ENCODE measurements around the gene GLS2.
"Not testable (repeated sequence)": the region's sequence is repeated elsewhere in the genome, so short reads cannot be mapped to it uniquely, and the experiment has no call there.

The GLS2 gene

DNA sequence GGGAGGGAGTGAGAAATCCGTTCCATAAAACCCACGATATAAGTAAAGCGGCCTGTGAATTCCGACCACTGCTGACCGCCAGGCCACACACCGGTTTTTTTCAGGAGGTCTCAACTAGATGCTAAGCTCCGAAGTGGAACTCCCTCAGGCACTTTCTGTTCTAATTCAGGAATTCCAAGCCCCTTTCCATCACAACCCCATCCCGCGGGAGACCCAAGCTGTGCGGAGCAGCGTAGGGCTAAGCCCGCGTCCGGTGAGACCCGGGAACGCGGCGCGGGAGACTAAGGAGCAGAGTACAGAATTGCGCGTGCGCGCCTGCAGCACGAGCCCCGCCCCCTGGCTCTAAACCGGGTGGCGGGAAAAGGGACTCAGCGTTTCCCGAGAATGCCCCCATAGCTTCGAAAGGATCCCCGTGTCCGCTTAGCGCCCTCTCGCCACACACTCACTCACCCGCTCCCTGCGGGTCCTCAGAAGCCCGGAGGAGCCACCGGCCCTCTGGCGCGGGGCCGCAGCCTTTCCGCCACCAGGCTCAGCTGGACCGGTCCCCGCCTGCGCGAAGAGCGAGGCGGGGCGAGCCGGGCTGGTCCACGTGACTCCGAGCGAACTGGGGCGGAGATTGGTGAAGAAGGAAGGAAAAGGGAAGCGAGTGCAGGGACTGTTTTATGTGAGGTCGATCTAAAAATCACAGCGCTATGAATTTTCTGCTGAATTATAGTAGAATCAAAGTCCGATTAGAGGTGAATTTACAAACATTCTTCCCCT is 38.9 kb downstream of the GLS2 start, which contains the start of gene TIMELESS:
Gene TIMELESS, minus strand, starts transcription at position 567 of the 762 bp plus-strand sequence. CDS start 15,256 bp downstream, outside the sequence.
- H3K4me1 ChIP-seq (ENCODE audit: control insufficient read depth in 2 of 2, insufficient read depth in 2 of 2, low read length in 2 of 2), result peaks cover 5 to 8% of the 10 kb centered on the region in 2 donors
- peak within 1 kb of the TSS; percentile 82 to 92 for H3K4me3 ChIP-seq (ENCODE audit: low read length in 2 of 2)
- H3K27ac ChIP-seq (ENCODE audit: low read depth in 2 of 2, low read length in 2 of 2), result peak within 1 kb of the TSS; percentile 84 to 85
- H3K27me3 ChIP-seq (ENCODE audit: control insufficient read depth in 2 of 2, insufficient read depth in 2 of 2, low read length in 2 of 2), result no peaks in the 10 kb centered on the region
- H3K36me3 ChIP-seq (ENCODE audit: control insufficient read depth in 2 of 2, insufficient read depth in 2 of 2, low read length in 2 of 2), result no peaks in the 10 kb centered on the region
- H3K9me3 ChIP-seq (ENCODE audit: control insufficient read depth in 2 of 2, low read length in 2 of 2), result no peaks in the 10 kb centered on the region
- peak within 1 kb of the TSS; percentile 76 to 85 for H3K9ac ChIP-seq (ENCODE audit: low read depth in 1 of 2, low read length in 2 of 2)

DNA sequence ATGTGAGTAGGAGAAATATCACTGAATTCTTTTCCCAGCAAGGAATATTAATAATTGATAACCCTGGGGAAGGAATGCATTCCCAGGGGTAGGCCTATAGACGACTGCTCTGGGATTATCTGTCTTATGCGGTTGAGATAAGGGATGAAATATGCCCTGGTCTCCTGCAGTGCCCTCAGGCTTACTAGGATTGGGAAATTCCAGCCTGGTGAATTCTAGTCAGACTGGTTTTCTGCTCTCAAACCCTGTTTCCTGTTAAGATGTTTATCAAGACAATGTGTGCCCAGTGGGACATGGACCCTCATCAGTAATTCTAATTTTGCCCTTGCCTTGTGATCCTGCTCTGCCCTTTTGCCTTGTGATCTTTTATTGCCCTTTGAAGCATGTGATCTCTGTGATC is 44.8 kb downstream of the GLS2 start:
- H3K9me3 ChIP-seq (ENCODE audit: control insufficient read depth in 2 of 2, low read length in 2 of 2); H3K36me3 ChIP-seq (ENCODE audit: control insufficient read depth in 2 of 2, insufficient read depth in 2 of 2, low read length in 2 of 2); H3K27ac ChIP-seq (ENCODE audit: low read depth in 2 of 2, low read length in 2 of 2); H3K4me1 ChIP-seq (ENCODE audit: control insufficient read depth in 2 of 2, insufficient read depth in 2 of 2, low read length in 2 of 2); H3K27me3 ChIP-seq (ENCODE audit: control insufficient read depth in 2 of 2, insufficient read depth in 2 of 2, low read length in 2 of 2); H3K4me3 ChIP-seq (ENCODE audit: low read length in 2 of 2); H3K9ac ChIP-seq (ENCODE audit: low read depth in 1 of 2, low read length in 2 of 2): not testable (repeated sequence)

DNA sequence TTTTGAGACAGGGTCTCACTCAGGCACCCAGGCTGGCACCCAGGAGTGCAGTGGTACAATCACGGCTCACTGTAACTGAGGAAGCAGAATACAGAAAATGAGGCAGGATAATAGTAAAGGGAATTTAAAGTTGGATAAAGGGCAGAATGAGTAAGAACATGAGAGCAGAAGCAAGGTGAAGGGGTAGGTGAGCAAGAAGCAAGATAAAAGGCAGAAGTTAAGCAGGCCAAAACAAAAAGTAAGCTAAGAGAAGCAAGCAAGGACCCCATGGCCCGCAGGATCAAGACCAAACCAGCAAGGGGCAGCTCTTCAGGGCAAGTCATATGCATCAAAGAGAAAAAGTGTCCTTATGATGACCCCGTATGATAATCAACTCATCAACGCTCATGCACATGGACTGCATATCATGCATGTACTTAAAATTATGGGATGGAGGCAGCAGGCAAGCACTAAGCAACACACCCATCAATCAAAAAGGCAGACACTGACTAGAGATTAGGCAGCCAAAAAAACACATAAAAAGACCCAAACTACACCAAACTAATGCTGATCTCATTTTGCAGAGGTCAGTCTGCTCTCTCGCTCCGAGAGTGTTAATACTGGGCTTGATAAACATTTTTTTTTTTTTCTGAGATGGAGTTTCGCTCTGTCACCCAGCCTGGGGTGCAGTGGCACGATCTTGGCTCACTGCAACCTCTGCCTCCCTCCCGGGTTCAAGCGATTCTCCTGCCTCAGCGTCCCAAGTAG is 50.4 kb downstream of the GLS2 start:
- Histone ChIP-seq H3K9ac (ENCODE audit: low read depth in 1 of 2, low read length in 2 of 2) (no peak overlapping the region), H3K36me3 (ENCODE audit: control insufficient read depth in 2 of 2, insufficient read depth in 2 of 2, low read length in 2 of 2) (peaks cover 0 to 11% of the 10 kb centered on the region in 2 donors), H3K27me3 (ENCODE audit: control insufficient read depth in 2 of 2, insufficient read depth in 2 of 2, low read length in 2 of 2) (no peaks in the 10 kb centered on the region), H3K4me3 (ENCODE audit: low read length in 2 of 2) (no peak overlapping the region), H3K9me3 (ENCODE audit: control insufficient read depth in 2 of 2, low read length in 2 of 2) (no peaks in the 10 kb centered on the region), H3K27ac (ENCODE audit: low read depth in 2 of 2, low read length in 2 of 2) (no peak overlapping the region), H3K4me1 (ENCODE audit: control insufficient read depth in 2 of 2, insufficient read depth in 2 of 2, low read length in 2 of 2) (no peaks in the 10 kb centered on the region)

DNA sequence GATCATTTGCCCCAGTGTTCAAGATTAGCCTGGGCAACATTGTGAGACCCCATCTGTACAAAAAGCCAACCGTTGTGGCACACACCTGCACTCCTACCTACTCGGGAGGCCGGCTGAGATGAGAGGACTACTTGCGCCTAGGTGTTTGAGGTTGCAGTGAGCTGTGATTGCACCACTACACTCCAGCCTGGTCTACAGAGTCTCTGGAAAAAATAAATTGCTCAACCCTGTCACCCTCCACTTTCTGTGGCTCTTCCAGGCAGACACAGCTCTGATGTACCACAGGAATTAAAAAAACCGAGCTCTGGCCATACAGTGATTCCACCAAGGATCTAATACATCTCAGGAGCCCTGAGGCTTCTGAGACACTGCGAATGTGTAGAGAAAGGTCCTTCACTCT is 53.1 kb downstream of the GLS2 start:
- peaks cover 3 to 13% of the 10 kb centered on the region in 2 donors for H3K36me3 ChIP-seq (ENCODE audit: control insufficient read depth in 2 of 2, insufficient read depth in 2 of 2, low read length in 2 of 2)
- H3K4me3 ChIP-seq (ENCODE audit: low read length in 2 of 2), result no peak overlapping the region
- H3K9me3 ChIP-seq (ENCODE audit: control insufficient read depth in 2 of 2, low read length in 2 of 2), result no peaks in the 10 kb centered on the region
- no peaks in the 10 kb centered on the region for H3K4me1 ChIP-seq (ENCODE audit: control insufficient read depth in 2 of 2, insufficient read depth in 2 of 2, low read length in 2 of 2)
- no peaks in the 10 kb centered on the region for H3K27me3 ChIP-seq (ENCODE audit: control insufficient read depth in 2 of 2, insufficient read depth in 2 of 2, low read length in 2 of 2)
- no peak overlapping the region for H3K27ac ChIP-seq (ENCODE audit: low read depth in 2 of 2, low read length in 2 of 2)
- H3K9ac ChIP-seq (ENCODE audit: low read depth in 1 of 2, low read length in 2 of 2), result no peak overlapping the region

DNA sequence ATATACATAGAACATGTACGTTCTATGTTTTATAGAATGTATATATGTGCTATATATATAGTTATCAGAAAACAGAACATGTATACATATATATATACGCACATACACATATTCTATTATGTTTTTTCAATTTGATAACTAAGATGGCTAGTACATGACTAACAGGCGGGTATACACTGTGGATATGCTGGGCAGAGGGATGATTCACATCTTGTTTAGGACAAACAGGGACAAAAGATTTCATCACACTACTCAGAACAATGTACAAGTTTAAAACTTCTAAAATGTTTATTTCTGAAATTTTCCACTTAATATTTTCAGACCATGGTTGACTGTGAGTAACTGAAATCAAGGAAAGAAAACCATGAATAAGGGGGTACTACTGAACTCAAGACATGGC is 56.1 kb downstream of the GLS2 start:
- Histone ChIP-seq H3K36me3 (ENCODE audit: control insufficient read depth in 2 of 2, insufficient read depth in 2 of 2, low read length in 2 of 2) (peaks cover 11 to 17% of the 10 kb centered on the region in 2 donors), H3K4me1 (ENCODE audit: control insufficient read depth in 2 of 2, insufficient read depth in 2 of 2, low read length in 2 of 2) (no peaks in the 10 kb centered on the region), H3K27ac (ENCODE audit: low read depth in 2 of 2, low read length in 2 of 2) (no peak overlapping the region), H3K27me3 (ENCODE audit: control insufficient read depth in 2 of 2, insufficient read depth in 2 of 2, low read length in 2 of 2) (no peaks in the 10 kb centered on the region), H3K4me3 (ENCODE audit: low read length in 2 of 2) (no peak overlapping the region), H3K9ac (ENCODE audit: low read depth in 1 of 2, low read length in 2 of 2) (no peak overlapping the region), H3K9me3 (ENCODE audit: control insufficient read depth in 2 of 2, low read length in 2 of 2) (no peaks in the 10 kb centered on the region)

DNA sequence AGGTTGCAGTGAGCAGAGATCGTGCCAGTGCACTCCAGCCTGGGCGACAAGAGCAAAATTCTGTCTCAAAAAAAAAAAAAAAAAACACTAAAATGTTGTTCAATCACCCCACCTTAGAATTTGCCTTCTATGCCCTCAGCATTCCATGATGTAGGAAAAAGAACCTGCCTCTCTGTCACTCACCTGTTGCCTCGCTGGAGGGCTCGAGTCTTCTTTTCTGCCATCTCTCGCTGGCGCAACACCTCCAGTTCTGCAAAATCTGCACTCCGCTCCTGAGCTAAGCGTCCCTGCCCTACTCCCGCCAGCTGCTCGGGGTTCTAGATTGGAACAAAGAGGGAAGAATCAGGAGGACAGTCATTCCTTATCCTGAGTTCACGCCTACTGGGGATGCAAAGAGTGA is 56.7 kb downstream of the GLS2 start:
- no peaks in the 10 kb centered on the region for H3K4me1 ChIP-seq (ENCODE audit: control insufficient read depth in 2 of 2, insufficient read depth in 2 of 2, low read length in 2 of 2)
- no peak overlapping the region for H3K27ac ChIP-seq (ENCODE audit: low read depth in 2 of 2, low read length in 2 of 2)
- no peaks in the 10 kb centered on the region for H3K27me3 ChIP-seq (ENCODE audit: control insufficient read depth in 2 of 2, insufficient read depth in 2 of 2, low read length in 2 of 2)
- no peak overlapping the region for H3K9ac ChIP-seq (ENCODE audit: low read depth in 1 of 2, low read length in 2 of 2)
- H3K4me3 ChIP-seq (ENCODE audit: low read length in 2 of 2), result no peak overlapping the region
- peaks cover 11 to 17% of the 10 kb centered on the region in 2 donors for H3K36me3 ChIP-seq (ENCODE audit: control insufficient read depth in 2 of 2, insufficient read depth in 2 of 2, low read length in 2 of 2)
- no peaks in the 10 kb centered on the region for H3K9me3 ChIP-seq (ENCODE audit: control insufficient read depth in 2 of 2, low read length in 2 of 2)

DNA sequence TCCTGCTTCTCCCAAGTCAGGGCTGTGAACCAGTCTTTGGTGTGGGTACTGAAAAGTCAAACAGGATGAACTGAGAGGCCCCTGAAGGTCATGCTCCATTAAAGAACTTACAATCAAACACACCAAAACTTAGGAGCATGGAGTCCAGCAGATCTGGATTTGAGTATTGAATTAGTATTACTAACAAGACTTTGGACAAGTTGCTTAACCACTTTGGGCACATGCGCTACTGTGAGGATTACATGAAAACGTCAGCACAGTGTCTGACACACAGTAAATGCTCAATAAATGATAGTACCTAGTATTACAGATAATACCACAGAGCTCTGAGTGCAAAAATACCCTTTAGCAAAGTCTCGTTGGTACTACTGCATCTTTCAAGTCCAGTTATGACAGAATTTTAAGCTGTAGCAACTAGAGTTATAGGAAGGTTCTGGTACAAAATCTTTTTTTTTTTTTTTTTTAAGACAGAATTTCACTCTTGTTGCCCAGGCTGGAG is 62.0 kb downstream of the GLS2 start:
- Histone ChIP-seq H3K9me3 (ENCODE audit: control insufficient read depth in 2 of 2, low read length in 2 of 2) (no peaks in the 10 kb centered on the region), H3K27me3 (ENCODE audit: control insufficient read depth in 2 of 2, insufficient read depth in 2 of 2, low read length in 2 of 2) (no peaks in the 10 kb centered on the region), H3K27ac (ENCODE audit: low read depth in 2 of 2, low read length in 2 of 2) (no peak overlapping the region), H3K9ac (ENCODE audit: low read depth in 1 of 2, low read length in 2 of 2) (no peak overlapping the region), H3K36me3 (ENCODE audit: control insufficient read depth in 2 of 2, insufficient read depth in 2 of 2, low read length in 2 of 2) (peaks cover 13 to 30% of the 10 kb centered on the region in 2 donors), H3K4me1 (ENCODE audit: control insufficient read depth in 2 of 2, insufficient read depth in 2 of 2, low read length in 2 of 2) (no peaks in the 10 kb centered on the region), H3K4me3 (ENCODE audit: low read length in 2 of 2) (no peak overlapping the region)

DNA sequence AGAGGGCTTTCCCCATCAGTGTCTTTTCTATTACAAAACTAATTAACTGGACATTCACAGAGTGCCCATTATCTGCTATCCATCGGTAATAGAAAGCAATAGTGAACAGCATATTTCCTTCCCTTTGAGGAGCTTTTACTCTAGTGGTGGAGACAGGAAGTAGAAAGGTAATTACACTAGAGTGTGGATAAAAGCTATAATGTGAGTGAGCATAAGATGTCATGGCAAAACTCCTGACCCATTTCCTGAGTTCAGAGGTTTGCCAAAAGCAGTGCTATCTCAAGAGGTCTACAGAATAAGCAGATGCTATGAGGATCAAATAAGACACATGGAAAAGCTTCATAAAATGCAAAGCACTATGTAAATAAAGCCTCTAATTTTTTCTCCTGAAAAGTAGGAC is 62.8 kb downstream of the GLS2 start:
- Histone ChIP-seq H3K27ac (ENCODE audit: low read depth in 2 of 2, low read length in 2 of 2) (no peak overlapping the region), H3K4me1 (ENCODE audit: control insufficient read depth in 2 of 2, insufficient read depth in 2 of 2, low read length in 2 of 2) (no peaks in the 10 kb centered on the region), H3K4me3 (ENCODE audit: low read length in 2 of 2) (no peak overlapping the region), H3K27me3 (ENCODE audit: control insufficient read depth in 2 of 2, insufficient read depth in 2 of 2, low read length in 2 of 2) (no peaks in the 10 kb centered on the region), H3K36me3 (ENCODE audit: control insufficient read depth in 2 of 2, insufficient read depth in 2 of 2, low read length in 2 of 2) (peaks cover 18 to 37% of the 10 kb centered on the region in 2 donors), H3K9ac (ENCODE audit: low read depth in 1 of 2, low read length in 2 of 2) (no peak overlapping the region), H3K9me3 (ENCODE audit: control insufficient read depth in 2 of 2, low read length in 2 of 2) (no peaks in the 10 kb centered on the region)
